Astrocyte (in vitro differentiated cells and primary cell): ENCODE results near the gene SLC38A8.

Experiments used
- CTCF ChIP-seq: IDR thresholded peaks from 2 replicates; pipeline ENCODE4 v1.5.1; 2011; ENCODE audit warnings: low read depth, mild to moderate bottlenecking, inconsistent platforms, low read length, moderate library complexity; ENCODE audit not compliant: insufficient read depth
- EZH2 ChIP-seq: IDR thresholded peaks from 2 replicates; pipeline ENCODE4 v1.6.1; 2012; ENCODE audit warnings: mild to moderate bottlenecking, low read length, inconsistent platforms; ENCODE audit not compliant: insufficient read depth

- no peak for TF ChIP-seq CTCF
- no peak for TF ChIP-seq EZH2
Measured at GRCh38 chr16:84090211-84090610, 47.6 kb upstream of the SLC38A8 start.
